ENCODE measurements around the gene UPK1A.

The UPK1A gene

DNA sequence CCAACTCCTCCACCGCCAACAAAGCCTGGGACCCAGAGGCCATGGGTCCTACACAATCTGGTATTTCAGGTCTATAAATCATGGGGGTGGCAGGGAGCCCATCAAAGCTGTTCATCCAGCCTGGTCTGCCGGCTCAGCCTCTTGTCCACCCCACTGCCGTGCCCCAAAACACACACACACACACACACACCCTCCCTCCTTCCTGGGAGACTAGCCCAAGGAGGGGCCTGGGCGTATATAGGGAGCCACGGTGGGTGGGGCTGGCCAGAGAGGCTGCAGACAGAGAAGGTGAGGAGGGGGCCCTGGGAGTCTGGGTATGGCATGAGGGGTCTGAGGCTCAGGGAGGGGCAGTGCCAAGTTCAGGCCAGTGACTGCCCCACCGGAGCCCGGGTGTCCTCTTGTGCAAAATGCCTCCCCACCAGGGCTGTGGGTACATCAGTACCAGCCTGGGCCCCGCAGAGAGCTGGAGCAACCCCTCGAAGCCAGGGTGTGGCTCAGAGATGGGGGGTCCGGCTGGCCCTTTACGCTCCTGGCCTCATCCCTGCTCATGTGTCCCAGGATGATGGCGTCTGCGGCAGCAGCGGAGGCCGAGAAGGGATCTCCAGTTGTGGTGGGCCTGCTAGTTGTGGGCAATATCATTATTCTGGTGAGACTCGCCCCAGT lies at the start of gene UPK1A:
Gene UPK1A, plus strand, starts transcription at position 267 of the 663 bp plus-strand sequence. Its CDS starts 296 bp downstream, at position 563.
- DNase-seq (ENCODE audit: low spot score): no peak

DNA sequence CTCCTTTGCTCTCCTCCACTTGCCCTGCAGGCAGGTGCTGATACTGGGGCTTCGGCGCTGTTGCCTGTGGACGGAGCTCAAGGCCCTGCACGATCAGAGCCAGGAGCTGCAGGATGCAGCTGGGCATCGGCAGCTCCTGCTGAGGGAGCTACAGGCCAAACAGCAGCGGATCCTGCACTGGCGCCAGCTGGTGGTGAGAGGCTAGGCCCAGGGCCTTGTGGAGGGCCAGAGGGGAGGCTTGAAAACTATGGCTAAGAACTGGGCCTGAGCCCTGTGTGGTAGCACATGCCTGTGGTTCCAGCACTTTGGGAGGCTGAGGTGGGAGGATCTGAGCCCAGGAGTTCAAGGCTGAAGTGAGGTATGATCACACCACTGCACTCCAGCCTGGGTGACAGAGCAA lies 47.5 kb upstream of the UPK1A start:
- no peak for DNase-seq (ENCODE audit: low spot score)

DNA sequence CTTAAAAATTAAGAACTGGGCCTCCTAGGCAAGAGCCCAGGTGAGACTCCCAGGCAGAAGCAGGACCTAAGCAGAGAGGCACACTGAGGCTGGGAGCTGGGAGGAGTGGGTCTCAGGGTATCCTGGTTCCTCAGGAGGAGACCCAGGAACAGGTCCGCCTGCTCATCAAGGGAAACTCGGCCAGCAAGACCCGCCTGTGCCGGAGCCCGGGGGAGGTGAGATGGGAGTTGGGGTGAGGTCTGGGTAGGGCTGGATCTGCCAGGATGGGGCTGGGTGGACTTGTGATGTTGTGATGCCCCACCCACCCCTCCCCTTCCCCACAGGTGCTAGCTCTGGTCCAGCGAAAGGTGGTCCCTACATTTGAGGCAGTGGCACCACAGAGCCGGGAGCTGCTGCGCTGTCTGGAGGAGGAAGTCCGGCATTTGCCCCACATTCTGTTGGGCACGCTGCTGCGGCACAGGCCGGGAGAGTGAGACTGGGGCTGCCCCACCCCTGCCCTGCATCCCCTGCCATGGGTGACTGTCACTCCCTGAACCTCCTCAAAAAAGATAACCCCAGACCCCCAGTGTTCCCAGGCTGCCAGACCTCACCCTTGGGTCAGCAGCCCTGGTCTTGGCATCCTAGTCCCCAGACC lies 46.9 kb upstream of the UPK1A start:
- DNase-seq (ENCODE audit: low spot score): no peak

DNA sequence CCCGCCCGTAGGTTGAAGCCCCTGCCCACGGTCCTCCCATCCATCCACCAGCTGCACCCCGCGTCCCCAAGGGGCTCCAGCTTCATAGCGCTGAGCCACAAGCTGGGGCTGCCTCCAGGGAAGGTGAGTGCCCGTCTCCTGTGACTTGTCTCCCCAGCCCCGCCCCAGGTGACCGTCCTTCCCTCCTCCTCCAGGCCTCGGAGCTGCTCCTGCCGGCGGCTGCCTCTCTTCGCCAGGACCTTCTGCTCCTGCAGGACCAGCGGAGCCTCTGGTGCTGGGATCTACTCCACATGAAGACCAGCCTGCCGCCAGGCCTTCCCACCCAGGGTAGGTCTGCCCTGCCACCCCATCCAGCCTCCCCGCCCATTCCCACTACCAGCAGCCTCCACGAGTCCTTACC lies 46.3 kb upstream of the UPK1A start:
- DNase-seq (ENCODE audit: low spot score): no peak

DNA sequence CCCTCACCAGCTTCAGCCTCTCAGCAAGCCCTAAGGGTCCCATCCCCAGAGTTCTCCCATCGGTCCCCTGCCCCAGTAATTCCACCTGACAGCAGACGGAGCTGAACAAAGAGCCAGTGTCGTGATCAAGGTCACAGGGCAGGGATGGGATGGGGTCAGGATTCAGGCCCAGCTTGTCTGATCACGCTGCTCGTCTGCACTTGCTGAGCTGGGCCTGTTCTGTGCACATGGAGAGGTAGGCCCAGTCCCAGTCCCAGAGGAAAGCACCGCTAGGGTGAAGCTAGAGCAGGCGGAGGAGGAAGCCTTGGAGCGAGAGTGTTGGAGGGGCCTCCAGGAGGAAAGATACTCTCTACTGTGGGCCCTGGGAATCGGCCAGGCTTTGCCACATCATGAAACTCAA lies 44.6 kb upstream of the UPK1A start:
- DNase-seq (ENCODE audit: low spot score): no peak

DNA sequence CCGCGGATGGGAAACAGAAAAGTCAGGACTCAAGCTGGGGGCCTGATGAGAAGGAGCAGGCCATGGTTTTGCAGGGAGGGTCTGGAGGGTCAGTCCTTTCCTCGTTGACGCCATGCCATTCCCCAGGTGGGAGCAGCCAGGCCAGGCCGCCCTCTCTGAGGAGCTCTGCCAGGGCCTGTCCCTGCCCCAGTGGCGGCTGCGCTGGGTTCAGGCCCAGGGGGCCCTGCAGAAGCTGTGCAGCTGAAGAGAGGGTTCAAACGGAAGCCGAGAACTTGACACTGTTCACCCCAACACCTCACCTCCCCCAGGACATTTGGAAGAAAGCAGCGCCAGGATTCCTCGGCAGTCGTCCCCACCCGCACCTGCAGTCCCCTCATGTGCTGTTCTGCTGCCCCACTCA lies 43.6 kb upstream of the UPK1A start:
- no peak for DNase-seq (ENCODE audit: low spot score)

DNA sequence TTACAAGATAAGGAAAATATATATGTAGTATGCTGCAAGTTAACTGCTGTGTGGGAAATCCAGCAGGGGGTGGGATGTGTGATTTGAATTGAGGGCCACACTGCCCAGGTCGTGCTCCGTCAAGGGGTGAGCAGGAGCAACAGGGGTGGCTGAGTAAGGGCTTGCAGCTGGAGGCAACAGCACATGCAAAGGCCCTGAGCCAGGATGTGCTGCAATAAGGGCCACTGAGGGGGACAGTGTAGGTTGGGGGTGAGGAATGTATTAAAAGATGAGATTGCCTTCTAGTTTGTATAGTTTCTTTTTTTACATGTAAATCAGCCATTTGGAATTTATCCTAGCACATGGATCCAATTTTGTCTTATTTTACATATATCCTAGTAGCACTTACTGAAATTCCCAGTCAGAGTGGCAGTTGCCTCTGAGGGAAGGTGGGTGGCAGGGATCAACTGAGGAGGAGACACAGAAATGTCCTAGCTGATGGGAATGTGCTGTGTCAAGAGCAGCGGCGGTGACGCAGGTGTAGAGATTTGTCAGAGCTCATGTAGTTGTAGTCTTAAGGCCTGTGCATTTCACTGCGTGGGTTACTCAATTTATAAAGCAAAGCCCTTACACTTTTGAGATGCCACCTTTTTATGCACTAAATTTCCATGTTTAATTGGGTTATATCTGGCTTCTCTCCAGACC lies 42.8 kb upstream of the UPK1A start:
- no peak for DNase-seq (ENCODE audit: low spot score)

DNA sequence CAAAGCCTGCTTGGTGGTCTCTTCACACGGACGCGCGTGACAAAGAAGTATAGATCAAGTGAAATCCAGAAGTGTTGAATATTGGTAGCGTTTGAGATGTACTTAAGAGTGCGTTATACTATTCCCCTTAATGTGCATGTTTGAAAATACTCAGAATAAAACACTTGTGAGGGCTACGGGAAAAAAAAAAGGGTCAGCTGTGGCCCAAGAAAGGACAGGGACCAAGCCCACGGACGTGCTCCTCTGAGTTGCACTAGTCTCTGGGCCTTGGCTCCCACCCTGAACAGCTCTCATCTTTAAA lies 38.1 kb upstream of the UPK1A start:
- DNase-seq (ENCODE audit: low spot score): no peak

DNA sequence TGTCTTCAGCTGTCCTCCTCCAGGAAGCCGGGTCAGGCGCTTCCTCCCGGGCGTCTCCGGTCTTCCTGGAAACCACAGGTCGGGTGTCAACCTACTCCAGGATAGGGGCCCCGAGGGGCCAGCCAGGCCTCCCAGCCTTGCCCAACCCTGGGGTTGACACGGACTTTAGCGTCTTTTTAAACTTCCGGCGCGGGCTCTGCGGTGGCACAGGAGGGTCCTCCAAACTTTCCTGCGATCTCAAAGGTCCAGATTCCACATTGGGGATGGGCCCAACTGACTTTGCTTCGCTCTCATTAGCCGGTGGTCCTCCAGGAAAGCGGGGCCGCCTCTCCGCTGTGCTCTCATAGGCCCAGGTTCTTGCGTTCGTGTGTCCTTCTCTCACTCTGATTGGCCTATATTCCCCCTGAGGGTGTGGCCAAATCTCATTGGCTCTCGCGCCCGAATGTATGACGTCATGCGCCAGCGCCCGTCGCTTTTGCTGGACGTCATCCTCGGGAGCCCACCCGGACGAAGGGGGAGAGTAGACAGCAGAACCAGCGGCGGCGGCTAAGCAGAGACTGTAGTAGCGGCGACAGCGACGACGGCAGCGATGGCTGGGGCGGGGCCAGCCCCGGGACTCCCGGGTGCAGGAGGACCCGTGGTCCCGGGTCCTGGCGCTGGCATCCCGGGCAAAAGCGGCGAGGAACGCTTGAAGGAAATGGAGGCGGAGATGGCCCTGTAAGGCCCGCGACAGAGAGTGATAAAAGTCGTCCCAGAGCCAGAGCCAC lies 37.6 kb upstream of the UPK1A start, which contains the start of gene RBM42:
Gene RBM42, plus strand, starts transcription at position 472 of the 767 bp plus-strand sequence. Its CDS starts 118 bp downstream, at position 590.
- peak; percentile 100 for DNase-seq (ENCODE audit: low spot score)

DNA sequence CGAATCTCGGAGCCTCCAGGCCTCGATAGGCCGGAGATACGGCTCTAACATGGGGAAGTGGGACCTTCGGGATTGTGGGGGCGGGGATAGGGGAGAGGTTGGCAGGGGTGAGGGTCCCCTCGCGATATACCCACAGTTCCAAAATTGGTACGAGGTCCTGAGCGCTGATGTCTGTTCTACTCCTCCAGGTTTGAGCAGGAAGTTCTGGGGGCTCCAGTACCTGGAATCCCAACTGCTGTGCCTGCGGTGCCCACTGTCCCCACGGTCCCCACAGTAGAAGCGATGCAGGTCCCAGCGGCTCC lies 37.0 kb upstream of the UPK1A start:
- no peak for DNase-seq (ENCODE audit: low spot score)

DNA sequence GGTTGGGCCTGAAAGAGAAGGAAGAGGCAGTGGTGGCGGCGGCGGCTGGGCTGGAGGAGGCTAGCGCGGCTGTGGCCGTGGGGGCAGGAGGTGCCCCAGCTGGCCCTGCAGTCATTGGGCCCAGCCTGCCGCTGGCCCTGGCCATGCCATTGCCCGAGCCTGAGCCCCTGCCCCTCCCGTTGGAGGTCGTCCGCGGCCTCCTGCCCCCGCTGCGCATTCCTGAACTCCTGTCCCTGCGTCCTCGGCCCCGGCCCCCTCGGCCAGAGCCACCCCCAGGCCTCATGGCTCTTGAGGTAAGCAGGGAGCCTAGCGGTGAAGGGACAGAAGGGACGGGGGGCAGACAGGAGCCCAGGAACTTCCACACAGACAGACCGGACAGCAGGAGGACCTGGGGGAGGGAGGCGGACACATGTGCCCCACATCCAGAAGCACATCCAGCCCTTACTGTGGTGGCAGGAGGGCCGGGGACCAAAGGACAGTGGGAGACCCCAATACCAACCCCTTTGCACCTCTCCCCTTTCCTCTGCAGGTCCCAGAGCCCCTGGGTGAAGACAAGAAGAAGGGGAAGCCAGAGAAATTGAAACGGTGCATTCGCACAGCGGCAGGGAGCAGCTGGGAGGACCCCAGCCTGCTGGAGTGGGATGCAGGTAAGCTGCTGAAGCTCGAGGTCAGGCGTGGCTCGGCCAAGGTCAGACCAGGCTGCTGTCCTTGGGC lies 32.4 kb upstream of the UPK1A start:
- DNase-seq (ENCODE audit: low spot score): no peak

DNA sequence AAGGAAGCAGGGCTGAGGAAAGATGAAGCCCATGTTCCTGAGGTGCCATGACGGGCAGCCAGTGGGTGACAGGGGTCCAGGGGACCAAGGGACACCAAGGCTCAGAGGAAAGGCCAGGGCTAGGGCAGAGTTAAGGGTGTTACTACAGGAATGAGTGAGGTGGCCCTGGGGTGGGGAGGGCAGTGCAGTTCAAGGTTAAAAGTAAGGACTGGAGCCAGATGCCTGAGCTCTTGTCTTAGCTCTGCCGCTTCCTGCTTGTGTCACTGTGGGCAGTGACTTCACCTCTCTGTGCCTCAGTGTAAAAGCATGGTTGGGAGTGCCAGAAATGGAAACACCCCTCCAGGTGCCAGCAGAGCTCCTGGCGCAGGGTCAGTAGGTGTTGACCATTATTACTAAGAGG lies 29.7 kb upstream of the UPK1A start:
- DNase-seq (ENCODE audit: low spot score): no peak

DNA sequence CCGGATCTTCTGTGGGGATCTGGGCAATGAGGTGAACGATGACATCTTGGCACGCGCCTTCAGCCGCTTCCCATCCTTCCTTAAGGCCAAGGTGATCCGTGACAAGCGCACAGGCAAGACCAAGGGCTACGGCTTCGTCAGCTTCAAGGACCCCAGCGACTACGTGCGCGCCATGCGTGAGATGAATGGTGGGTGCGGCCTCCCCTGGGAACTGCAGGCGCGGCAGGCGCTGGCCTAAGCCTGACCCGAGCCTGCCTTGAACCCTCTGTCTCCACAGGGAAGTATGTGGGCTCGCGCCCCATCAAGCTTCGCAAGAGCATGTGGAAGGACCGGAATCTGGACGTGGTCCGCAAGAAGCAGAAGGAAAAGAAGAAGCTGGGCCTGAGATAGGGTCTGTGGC lies 29.2 kb upstream of the UPK1A start:
- no peak for DNase-seq (ENCODE audit: low spot score)

DNA sequence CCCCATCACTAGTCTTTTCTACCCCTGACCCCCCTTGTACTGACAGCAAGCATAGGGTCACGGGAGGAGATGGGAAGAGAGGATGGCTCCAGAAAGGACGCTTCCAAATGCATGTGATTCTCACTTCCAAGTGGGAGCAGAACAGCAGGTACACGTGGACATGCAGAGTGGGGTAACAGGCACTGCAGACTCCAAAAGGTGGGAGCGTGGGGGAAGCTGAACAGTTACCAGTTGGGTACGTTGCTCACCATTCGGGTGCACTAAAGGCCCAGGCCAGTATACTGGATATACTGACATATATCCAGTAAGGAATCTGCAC lies 27.0 kb upstream of the UPK1A start:
- DNase-seq (ENCODE audit: low spot score): no peak

DNA sequence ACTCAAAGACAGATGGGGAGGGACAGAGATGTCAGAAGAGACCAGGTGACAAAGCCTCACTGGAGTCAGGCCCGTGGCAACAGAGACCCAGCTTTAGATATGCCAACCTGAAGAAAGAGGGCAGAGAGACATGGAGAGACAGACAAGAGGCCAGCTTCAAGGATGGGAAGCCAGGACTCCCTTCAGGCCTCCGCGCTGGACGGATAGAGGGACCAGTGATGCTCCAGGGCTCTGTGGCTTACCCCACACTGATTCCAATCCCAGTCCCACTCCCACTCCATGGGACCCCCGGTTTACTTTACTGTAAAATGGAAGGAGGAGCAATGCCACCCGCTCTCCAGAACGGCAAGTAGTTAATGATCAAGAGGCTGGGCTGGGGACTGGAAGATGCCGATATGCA lies 26.5 kb upstream of the UPK1A start:
- no peak for DNase-seq (ENCODE audit: low spot score)

DNA sequence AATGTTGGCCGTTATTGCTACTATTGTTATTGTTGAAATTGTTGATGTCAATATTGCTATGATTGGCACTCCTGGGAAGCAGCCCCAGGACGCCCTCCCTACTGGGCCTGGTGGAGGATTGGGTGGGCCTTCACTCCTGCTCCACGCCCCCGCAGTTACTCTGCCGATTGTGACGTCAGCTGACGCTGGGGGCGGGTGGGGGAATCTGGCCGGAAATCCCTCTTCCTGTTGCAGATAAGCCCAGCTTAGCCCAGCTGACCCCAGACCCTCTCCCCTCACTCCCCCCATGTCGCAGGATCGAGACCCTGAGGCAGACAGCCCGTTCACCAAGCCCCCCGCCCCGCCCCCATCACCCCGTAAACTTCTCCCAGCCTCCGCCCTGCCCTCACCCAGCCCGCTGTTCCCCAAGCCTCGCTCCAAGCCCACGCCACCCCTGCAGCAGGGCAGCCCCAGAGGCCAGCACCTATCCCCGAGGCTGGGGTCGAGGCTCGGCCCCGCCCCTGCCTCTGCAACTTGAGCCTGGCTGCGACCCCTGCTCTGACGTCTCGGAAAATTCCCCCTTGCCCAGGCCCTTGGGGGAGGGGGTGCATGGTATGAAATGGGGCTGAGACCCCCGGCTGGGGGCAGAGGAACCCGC lies 24.7 kb upstream of the UPK1A start, which contains the start of gene ETV2:
Gene ETV2, plus strand, starts transcription at position 231 of the 637 bp plus-strand sequence. CDS start 716 bp downstream, outside the sequence.
- DNase-seq (ENCODE audit: low spot score): peak; percentile 32

DNA sequence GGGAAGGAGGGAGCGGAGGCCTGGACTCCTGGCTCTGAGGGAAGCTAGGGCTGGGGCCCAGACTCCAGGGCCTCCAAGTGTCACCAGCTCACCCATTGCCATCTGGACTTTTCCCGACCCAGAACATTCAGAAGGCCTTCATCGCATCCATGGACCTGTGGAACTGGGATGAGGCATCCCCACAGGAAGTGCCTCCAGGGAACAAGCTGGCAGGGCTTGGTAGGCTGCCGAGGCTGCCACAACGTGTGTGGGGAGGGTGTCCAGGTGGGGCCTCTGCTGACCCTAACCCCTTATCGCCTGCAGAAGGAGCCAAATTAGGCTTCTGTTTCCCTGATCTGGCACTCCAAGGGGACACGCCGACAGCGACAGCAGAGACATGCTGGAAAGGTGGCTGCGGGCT lies 24.0 kb upstream of the UPK1A start:
- DNase-seq (ENCODE audit: low spot score): no peak

DNA sequence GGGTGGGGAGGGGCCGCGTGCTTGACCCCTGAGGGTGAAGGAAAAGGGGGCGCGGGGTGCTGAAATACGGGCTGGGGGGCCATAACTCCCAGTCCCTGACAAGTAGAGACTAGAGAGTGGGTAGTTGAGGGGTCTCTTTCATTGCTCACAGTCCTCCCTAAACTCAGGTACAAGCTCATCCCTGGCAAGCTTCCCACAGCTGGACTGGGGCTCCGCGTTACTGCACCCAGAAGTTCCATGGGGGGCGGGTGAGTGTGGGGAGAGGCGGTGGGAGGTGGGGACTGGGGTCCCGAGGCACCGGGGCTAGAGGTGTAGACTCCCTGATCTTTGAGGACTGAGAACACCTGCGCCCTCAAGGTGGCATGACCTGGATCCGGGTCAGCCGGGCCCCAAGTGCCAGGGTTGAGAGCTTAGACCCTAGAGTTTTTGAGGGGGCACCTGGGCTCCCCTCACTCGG lies 23.5 kb upstream of the UPK1A start:
- no peak for DNase-seq (ENCODE audit: low spot score)

DNA sequence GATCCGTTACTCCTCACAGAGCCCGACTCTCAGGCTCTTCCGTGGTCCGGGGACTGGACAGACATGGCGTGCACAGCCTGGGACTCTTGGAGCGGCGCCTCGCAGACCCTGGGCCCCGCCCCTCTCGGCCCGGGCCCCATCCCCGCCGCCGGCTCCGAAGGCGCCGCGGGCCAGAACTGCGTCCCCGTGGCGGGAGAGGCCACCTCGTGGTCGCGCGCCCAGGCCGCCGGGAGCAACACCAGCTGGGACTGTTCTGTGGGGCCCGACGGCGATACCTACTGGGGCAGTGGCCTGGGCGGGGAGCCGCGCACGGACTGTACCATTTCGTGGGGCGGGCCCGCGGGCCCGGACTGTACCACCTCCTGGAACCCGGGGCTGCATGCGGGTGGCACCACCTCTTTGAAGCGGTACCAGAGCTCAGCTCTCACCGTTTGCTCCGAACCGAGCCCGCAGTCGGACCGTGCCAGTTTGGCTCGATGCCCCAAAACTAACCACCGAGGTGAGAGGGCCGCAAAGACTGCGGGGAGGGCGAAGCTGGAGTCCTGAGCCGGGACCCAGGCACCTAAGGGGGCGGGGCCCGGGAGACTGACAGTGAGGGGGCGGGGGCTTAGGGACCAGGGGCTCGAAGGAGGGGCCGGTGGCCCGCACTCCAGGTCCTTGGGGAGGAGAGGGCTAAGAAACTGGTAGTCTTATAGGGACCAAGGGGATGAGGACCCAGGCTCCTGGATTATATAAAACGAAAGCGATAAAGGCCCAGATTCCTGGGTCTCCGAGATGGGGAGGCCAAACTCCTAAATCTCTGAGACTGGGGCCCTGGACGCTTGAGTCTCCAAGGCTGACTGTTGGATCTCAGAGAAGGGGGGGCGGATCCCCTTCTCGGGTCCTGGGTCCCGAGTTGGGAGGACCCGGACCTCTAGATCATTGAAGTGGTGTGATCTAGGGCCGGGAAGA lies 22.8 kb upstream of the UPK1A start:
- DNase-seq (ENCODE audit: low spot score): peak; percentile 89

DNA sequence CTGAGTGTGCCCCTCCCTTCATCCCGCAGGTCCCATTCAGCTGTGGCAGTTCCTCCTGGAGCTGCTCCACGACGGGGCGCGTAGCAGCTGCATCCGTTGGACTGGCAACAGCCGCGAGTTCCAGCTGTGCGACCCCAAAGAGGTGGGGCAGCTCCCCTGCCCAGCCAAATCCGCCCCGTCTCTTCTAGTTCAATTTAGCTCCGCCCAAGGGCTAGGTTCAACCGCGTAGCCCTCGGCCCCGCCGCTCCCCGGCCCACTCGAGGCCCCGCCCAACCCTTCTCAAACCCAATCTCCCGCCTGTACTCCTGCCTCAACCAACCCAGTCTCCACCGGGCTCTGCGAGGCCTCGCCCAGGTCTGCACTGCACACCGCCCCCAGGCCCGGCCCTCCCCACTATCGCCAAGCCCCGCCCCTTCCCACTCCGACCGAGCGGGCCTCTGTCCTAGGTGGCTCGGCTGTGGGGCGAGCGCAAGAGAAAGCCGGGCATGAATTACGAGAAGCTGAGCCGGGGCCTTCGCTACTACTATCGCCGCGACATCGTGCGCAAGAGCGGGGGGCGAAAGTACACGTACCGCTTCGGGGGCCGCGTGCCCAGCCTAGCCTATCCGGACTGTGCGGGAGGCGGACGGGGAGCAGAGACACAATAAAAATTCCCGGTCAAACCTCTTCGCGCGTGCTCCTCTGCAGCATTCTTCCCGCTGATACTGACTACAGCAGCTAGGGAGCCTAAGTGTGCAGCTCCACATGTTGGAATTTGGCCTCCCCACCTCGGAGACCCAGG lies 21.9 kb upstream of the UPK1A start:
- DNase-seq (ENCODE audit: low spot score): peak; percentile 97

All from NAMALWA (cell line).